Measurements from ENCODE around the gene SUPT20HL1. TPM values are rescaled to one million over a fixed set of nuclear protein-coding genes. Genes with fewer than 3 reads are reported as not detected.
"Not testable (repeated sequence)": the region's sequence is repeated elsewhere in the genome, so short reads cannot be mapped to it uniquely, and the experiment has no call there.

SUPT20HL1 gene
- total and polyA plus RNA-seq, 2 experiments from 2014 or later = not detected

GRCh38 chrX:24380262-24381187 lies 20.1 kb downstream of the SUPT20HL1 start:
- no peak overlapping the region for H3K4me3 Mint-ChIP-seq
- Histone ChIP-seq H3K4me1 (ENCODE audit: insufficient read depth) (peaks cover 60% of the 10 kb centered on the region), H2AFZ (no peak overlapping the region), H3K27ac (ENCODE audit: low read depth) (0 out of 2 replicates have a peak overlapping the region, but pooled peaks have one; percentile 19), H3F3A (replicated peaks; ENCODE audit: low read depth) (0 out of 2 replicates have a peak, but pooled peaks cover 3% of the 10 kb centered on the region), H3K36me3 (ENCODE audit: insufficient read depth) (no peaks in the 10 kb centered on the region), H3K9me2 (ENCODE audit: insufficient read depth) (no peaks in the 10 kb centered on the region), H3K4me2 (no peak overlapping the region), H3K27me3 (ENCODE audit: insufficient read depth) (no peaks in the 10 kb centered on the region), H3K4me3 (no peak overlapping the region), H4K20me1 (replicated peaks; ENCODE audit: insufficient read depth) (no peaks in the 10 kb centered on the region), H3K79me2 (replicated peaks; ENCODE audit: insufficient read depth) (no peaks in the 10 kb centered on the region)
- peak overlapping the region; percentile 56; the same call in 1 of the 2 replicates for H3K27ac Mint-ChIP-seq
- ATAC-seq = no peak
- no peaks in the 10 kb centered on the region for H3K36me3 Mint-ChIP-seq (ENCODE audit: low read depth)
- peaks cover 51% of the 10 kb centered on the region for H3K4me1 Mint-ChIP-seq
- TF ChIP-seq ZNF114 (CRISPR knock-in tag; IDR thresholded peaks at IDR 0.05) = no peak
- no peak for TF ChIP-seq EZH2phosphoT487 (IDR thresholded peaks at IDR 0.05; ENCODE audit: unreplicated experiment)
- TF ChIP-seq, protein P1, sequence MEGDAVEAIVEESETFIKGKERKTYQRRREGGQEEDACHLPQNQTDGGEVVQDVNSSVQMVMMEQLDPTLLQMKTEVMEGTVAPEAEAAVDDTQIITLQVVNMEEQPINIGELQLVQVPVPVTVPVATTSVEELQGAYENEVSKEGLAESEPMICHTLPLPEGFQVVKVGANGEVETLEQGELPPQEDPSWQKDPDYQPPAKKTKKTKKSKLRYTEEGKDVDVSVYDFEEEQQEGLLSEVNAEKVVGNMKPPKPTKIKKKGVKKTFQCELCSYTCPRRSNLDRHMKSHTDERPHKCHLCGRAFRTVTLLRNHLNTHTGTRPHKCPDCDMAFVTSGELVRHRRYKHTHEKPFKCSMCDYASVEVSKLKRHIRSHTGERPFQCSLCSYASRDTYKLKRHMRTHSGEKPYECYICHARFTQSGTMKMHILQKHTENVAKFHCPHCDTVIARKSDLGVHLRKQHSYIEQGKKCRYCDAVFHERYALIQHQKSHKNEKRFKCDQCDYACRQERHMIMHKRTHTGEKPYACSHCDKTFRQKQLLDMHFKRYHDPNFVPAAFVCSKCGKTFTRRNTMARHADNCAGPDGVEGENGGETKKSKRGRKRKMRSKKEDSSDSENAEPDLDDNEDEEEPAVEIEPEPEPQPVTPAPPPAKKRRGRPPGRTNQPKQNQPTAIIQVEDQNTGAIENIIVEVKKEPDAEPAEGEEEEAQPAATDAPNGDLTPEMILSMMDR (conservative IDR thresholded peaks at IDR 0.05; ENCODE audit: low read depth in 2 of 2) = no peak
- no peak for TF ChIP-seq ZNF331 (CRISPR knock-in tag; IDR thresholded peaks at IDR 0.05; ENCODE audit: low read depth)
- no peak for DNase-seq (ENCODE audit: low spot score)
- H3K9me3 Mint-ChIP-seq = no peaks in the 10 kb centered on the region
- peaks cover 2% of the 10 kb centered on the region for H3K27me3 Mint-ChIP-seq (ENCODE audit: insufficient read depth, low read depth, poor library complexity)

- not testable (repeated sequence) for H3K79me2 ChIP-seq (replicated peaks; ENCODE audit: insufficient read depth); H3K27me3 ChIP-seq (ENCODE audit: insufficient read depth); ATAC-seq; H4K20me1 ChIP-seq (replicated peaks; ENCODE audit: insufficient read depth); H3K4me3 Mint-ChIP-seq; H3F3A ChIP-seq (replicated peaks; ENCODE audit: low read depth); H3K36me3 Mint-ChIP-seq (ENCODE audit: low read depth); H3K27me3 Mint-ChIP-seq (ENCODE audit: insufficient read depth, low read depth, poor library complexity); H3K27ac Mint-ChIP-seq; DNase-seq (ENCODE audit: low spot score); H3K9me2 ChIP-seq (ENCODE audit: insufficient read depth); H3K27ac ChIP-seq (ENCODE audit: low read depth); H3K9me3 Mint-ChIP-seq; H3K4me3 ChIP-seq; H3K36me3 ChIP-seq (ENCODE audit: insufficient read depth); H2AFZ ChIP-seq
- peaks cover 45% of the 10 kb centered on the region for H3K4me1 Mint-ChIP-seq
- Histone ChIP-seq H3K4me2 (peak overlapping the region; percentile 51), H3K4me1 (ENCODE audit: insufficient read depth) (peaks cover 56% of the 10 kb centered on the region)
Measured at GRCh38 chrX:24382315-24382714, 21.9 kb downstream of the SUPT20HL1 start.

DNA sequence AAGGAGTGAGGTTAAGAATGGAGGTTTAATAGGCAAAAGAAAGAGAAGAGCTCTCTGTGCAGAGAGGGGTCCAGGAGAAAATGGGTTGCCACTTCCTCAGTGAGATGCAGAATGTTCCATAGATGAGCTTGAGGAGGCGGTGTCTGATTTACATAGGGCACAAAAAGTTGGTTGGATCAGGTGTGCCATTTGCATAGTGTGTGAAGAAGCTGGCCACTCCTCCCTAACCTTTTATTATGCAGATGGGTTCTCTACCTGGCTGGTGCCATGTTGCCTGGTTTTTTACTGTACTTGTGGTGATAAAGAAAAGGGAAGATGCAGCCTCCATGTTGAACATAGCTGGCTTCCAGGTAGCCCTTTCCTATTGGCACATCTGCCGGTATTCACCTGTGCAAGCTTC lies 27.3 kb downstream of the SUPT20HL1 start:
- Mint-ChIP-seq H3K36me3 (ENCODE audit: low read depth) (no peaks in the 10 kb centered on the region), H3K27ac (no peak overlapping the region), H3K4me1 (peaks cover 28% of the 10 kb centered on the region)
- TF ChIP-seq, protein P2, sequence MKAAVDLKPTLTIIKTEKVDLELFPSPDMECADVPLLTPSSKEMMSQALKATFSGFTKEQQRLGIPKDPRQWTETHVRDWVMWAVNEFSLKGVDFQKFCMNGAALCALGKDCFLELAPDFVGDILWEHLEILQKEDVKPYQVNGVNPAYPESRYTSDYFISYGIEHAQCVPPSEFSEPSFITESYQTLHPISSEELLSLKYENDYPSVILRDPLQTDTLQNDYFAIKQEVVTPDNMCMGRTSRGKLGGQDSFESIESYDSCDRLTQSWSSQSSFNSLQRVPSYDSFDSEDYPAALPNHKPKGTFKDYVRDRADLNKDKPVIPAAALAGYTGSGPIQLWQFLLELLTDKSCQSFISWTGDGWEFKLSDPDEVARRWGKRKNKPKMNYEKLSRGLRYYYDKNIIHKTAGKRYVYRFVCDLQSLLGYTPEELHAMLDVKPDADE (IDR thresholded peaks at IDR 0.05) = no peak
- TF ChIP-seq STAT1 (IDR thresholded peaks at IDR 0.05; ENCODE audit: unreplicated experiment) (no peak), EZH2 (IDR thresholded peaks at IDR 0.05; ENCODE audit: low read depth, unreplicated experiment) (no peak), ZNF114 (CRISPR knock-in tag; IDR thresholded peaks at IDR 0.05) (no peak), CREB1 (CRISPR knock-in tag; IDR thresholded peaks at IDR 0.05; ENCODE audit: low read depth) (no peak), NANOG (IDR thresholded peaks at IDR 0.05; ENCODE audit: borderline replicate concordance) (no peak), JUNB (IDR thresholded peaks at IDR 0.05; ENCODE audit: unreplicated experiment) (no peak), ZNF331 (CRISPR knock-in tag; IDR thresholded peaks at IDR 0.05; ENCODE audit: low read depth) (no peak), POLR2AphosphoS5 (IDR thresholded peaks at IDR 0.05; ENCODE audit: low read depth) (no peak)
- TF ChIP-seq, protein P1 (conservative IDR thresholded peaks at IDR 0.05; ENCODE audit: low read depth in 2 of 2) = no peak

More for the DNA sequence above, 27.3 kb downstream of the SUPT20HL1 start:
- Histone ChIP-seq H3K27me3 (ENCODE audit: insufficient read depth) (no peaks in the 10 kb centered on the region), H3K4me3 (no peak overlapping the region), H3K9me2 (ENCODE audit: insufficient read depth) (no peaks in the 10 kb centered on the region), H3K79me2 (replicated peaks; ENCODE audit: insufficient read depth) (no peaks in the 10 kb centered on the region), H4K20me1 (replicated peaks; ENCODE audit: insufficient read depth) (no peaks in the 10 kb centered on the region), H2AFZ (no peak overlapping the region), H3F3A (replicated peaks; ENCODE audit: low read depth) (no peaks in the 10 kb centered on the region), H3K4me1 (ENCODE audit: insufficient read depth) (peaks cover 17% of the 10 kb centered on the region; the same call in 1 of the 2 replicates), H3K27ac (ENCODE audit: low read depth) (peak overlapping the region; percentile 64; the same call in 1 of the 2 replicates), H3K36me3 (ENCODE audit: insufficient read depth) (no peaks in the 10 kb centered on the region), H3K4me2 (peak overlapping the region; percentile 52; the same call in 1 of the 2 replicates)
- DNase-seq (ENCODE audit: low spot score) (peak; percentile 57), ATAC-seq (peak; percentile 67)
- no peak overlapping the region for H3K4me3 Mint-ChIP-seq
- H3K9me3 Mint-ChIP-seq = no peaks in the 10 kb centered on the region; the same call in 2 of the 3 replicates
- H3K27me3 Mint-ChIP-seq (ENCODE audit: insufficient read depth, low read depth, poor library complexity) = no peaks in the 10 kb centered on the region

Measured in GM23338 (cell line).